Measurements from ENCODE around the gene ATP23. TPM values are rescaled to one million over a fixed set of nuclear protein-coding genes. Genes with fewer than 3 reads are reported as not detected.

The ATP23 gene
- total and polyA plus RNA-seq, 10 of the 15 experiments (the other 5 are each of a cell fraction or from before 2014, with no cell fraction given): 1.6 to 28.1 (median 15.1) TPM

- in situ Hi-C loops (cut with MboI) (no loop called here), intact Hi-C loops (cut with micrococcal nuclease; ENCODE audit: unreplicated experiment) (no loop called here)
- Histone ChIP-seq H3K4me2 (ENCODE audit: control insufficient read depth, insufficient read depth) (no peak overlapping the region), H3K27me3 (replicated peaks in 1 of 2; ENCODE audit: control insufficient read depth in 2 of 2, insufficient read depth in 2 of 2, low read length in 1 of 2) (no peaks in the 10 kb centered on the region; a peak in 2 of 4 replicates), H3K9ac (ENCODE audit: control insufficient read depth, insufficient read depth, low read length) (no peak overlapping the region), H4K20me1 (ENCODE audit: control insufficient read depth, insufficient read depth) (no peaks in the 10 kb centered on the region), H3K4me3 (no peak overlapping the region), H3K79me2 (ENCODE audit: control insufficient read depth, insufficient read depth, low read length) (no peaks in the 10 kb centered on the region), H3K27ac (ENCODE audit: control insufficient read depth, insufficient read depth) (no peak overlapping the region), H3K4me1 (ENCODE audit: control insufficient read depth, insufficient read depth, low read length) (peaks cover 37% of the 10 kb centered on the region), H3K36me3 (ENCODE audit: control insufficient read depth in 2 of 2, insufficient read depth in 2 of 2, low read length in 1 of 2) (no peaks in the 10 kb centered on the region), H3K9me3 (replicated peaks; ENCODE audit: control insufficient read depth, insufficient read depth, low read length) (no peaks in the 10 kb centered on the region), H2AFZ (ENCODE audit: control insufficient read depth, low read depth, low read length) (no peak overlapping the region)
- ATAC-seq: no peak
- no peak for FAIRE-seq
- 27% methylated on average over 9 of the region's 9 CpGs for WGBS (ENCODE audit: insufficient coverage, insufficient replicate concordance, low lambda C conversion rate, missing lambda C conversion rate)
- BruUV-seq (replicated peaks): no TSS peak
- no peak for DNase-seq (ENCODE audit: low read depth, low spot score)
- ChIA-PET CTCF (interaction anchor here (0.7 to 5.4 kb wide), 3 partner anchors 13 to 39 kb away, joined by 3 to 47 read pairs (median 3); no protein-coding TSS in a partner anchor), SMC1A (ENCODE audit: uncharacterized antibody, unreplicated experiment) (interaction anchor here (17.5 kb wide), 1 partner anchor 52 kb away, joined by 416 read pairs; the partner anchor contains the start of gene CTDSP2), RAD21 (ENCODE audit: unreplicated experiment) (no interaction called here), POLR2A (no interaction called here)
- TF ChIP-seq BMI1 (IDR thresholded peaks at IDR 0.05; ENCODE audit: borderline replicate concordance) (no peak), E4F1 (IDR thresholded peaks at IDR 0.05; ENCODE audit: borderline replicate concordance, partially characterized antibody) (no peak), CEBPZ (IDR thresholded peaks at IDR 0.05; ENCODE audit: low read depth, low read length) (no peak), KDM1A (IDR thresholded peaks at IDR 0.05; ENCODE audit: borderline replicate concordance) (no peak), NFYB (IDR thresholded peaks at IDR 0.05; ENCODE audit: insufficient read depth, low read depth, low read length) (no peak), SKIL (IDR thresholded peaks at IDR 0.05; ENCODE audit: low read depth, poor library complexity, severe bottlenecking) (no peak), ZZZ3 (IDR thresholded peaks at IDR 0.05; ENCODE audit: control insufficient read depth, insufficient read length, low read depth) (no peak), TBL1XR1 (IDR thresholded peaks at IDR 0.05; ENCODE audit: low read depth, low read length) (no peak), POLR2AphosphoS2 (IDR thresholded peaks at IDR 0.05; ENCODE audit: low read depth, low read length) (no peak), RCOR1 (conservative IDR thresholded peaks at IDR 0.05; ENCODE audit: low read depth, low read length) (no peak), CEBPB (IDR thresholded peaks at IDR 0.05; ENCODE audit: borderline replicate concordance in 1 of 2, low read depth in 2 of 2, low read length in 2 of 2) (no peak), ASH2L (IDR thresholded peaks at IDR 0.05; ENCODE audit: borderline replicate concordance, low read depth) (no peak), HDAC6 (IDR thresholded peaks at IDR 0.05; ENCODE audit: unreplicated experiment) (no peak), MXI1 (IDR thresholded peaks at IDR 0.05; ENCODE audit: low read depth, low read length) (no peak)
Measured at GRCh38 chr12:57892232-57892972, 49.0 kb upstream of the ATP23 start.
